A549 (cell line): ENCODE results near the gene ATP2A3.

Experiments
- HOXB5 ChIP-seq: fragments of 250-450 bp; sonication (Bioruptor Pico); IDR thresholded peaks from 2 replicates; pipeline ENCODE4 v1.5.0; 2020; ENCODE audit warnings: mild to moderate bottlenecking, moderate library complexity
- JUNB ChIP-seq: fragments of >200 bp; sonication (Bioruptor Twin); formaldehyde crosslinking; IDR thresholded peaks from 2 replicates; pipeline ENCODE4 v1.6.1; 2016
- RCOR1 ChIP-seq: fragments of 150-350 bp; IDR thresholded peaks from 2 replicates; pipeline ENCODE4 v1.6.1; 2014; ENCODE audit warnings: antibody characterized with exemption, low read length, low read depth

- TF ChIP-seq RCOR1 = no peak
- TF ChIP-seq HOXB5 (CRISPR knock-in tag) = no peak
- TF ChIP-seq JUNB = no peak
These were observed 48.1 kb downstream of the ATP2A3 start, which contains the start of gene P2RX1 for GRCh38 chr17:3915995-3916696.
